ENCODE results near the gene TSEN2. TPM values are rescaled to one million over a fixed set of nuclear protein-coding genes. Genes with fewer than 3 reads are reported as not detected.

TSEN2 gene
- total RNA-seq, 2 experiments from 2014 or later: 19.4 to 21.4 TPM

DNA sequence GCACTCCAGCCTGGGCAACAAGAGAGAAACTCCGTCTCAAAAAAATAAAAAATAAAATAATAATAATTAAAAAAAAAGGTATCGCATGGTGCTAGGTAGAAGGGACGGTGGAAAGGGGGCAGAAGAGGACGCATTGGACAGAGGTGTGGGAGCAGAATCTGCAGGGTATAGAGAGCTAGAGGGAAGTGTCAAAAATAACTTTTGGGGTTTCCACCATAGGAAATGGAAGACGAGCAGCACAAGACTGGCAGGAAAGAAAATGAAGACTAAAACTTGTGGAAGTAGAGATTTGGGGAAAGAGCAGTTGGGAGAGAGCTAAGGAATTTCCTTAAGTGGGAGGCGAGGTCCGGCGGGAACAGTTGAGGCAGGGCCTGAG is 72.0 kb downstream of the TSEN2 start:
- no peak for DNase-seq
- CTCF ChIA-PET: interaction anchor here (0.9 kb wide), 1 partner anchor 22 kb away, joined by 3 read pairs; no protein-coding TSS in a partner anchor
- H3K9me3 Mint-ChIP-seq: no peaks in the 10 kb centered on the region

DNA sequence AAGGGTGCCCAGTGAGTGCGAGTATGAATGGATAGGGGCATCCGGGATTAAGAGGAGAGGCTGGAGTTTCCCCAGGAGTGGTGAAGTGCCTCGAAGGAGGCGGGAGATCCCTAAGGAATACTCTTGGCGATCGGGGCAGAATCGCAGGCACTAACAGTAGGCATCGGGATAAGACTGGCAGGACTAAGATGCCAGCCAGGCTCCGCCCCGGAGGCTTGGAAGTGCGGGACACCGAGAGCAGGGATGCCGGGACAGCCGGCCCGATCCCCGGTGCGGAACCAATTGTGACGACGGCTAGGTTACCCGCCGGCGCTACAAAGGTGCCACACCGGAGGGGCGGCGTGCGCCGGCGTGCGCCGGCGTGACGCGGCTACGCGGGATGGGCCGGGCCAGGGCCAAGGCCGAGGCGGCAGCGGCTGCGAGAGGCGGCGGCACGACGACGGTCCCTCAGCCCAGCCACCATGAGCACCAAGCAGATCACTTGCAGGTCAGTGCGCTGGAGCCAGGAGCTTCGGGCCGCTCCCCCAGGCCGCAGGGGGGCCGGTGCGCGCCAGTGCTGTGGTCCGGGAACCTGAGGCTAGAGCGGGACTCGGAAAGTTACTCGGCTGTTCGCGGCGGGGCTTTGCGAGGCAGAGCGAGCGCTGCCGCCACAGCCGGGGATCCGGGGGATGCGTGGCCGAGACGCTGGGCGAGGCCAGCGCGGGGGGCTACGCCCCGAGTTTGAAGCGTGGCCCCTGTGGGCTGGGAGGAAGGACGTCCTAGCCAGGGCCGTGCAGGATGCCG is 72.6 kb downstream of the TSEN2 start, which contains the start of gene MKRN2:
TSS of gene MKRN2 (plus strand) at position 398 of the 783 bp plus-strand sequence. CDS start at position 462, 64 bp downstream.
- peak; percentile 89 for ATAC-seq
- intact Hi-C loops (cut with micrococcal nuclease): no loop called here
- TF ChIP-seq, protein P1, sequence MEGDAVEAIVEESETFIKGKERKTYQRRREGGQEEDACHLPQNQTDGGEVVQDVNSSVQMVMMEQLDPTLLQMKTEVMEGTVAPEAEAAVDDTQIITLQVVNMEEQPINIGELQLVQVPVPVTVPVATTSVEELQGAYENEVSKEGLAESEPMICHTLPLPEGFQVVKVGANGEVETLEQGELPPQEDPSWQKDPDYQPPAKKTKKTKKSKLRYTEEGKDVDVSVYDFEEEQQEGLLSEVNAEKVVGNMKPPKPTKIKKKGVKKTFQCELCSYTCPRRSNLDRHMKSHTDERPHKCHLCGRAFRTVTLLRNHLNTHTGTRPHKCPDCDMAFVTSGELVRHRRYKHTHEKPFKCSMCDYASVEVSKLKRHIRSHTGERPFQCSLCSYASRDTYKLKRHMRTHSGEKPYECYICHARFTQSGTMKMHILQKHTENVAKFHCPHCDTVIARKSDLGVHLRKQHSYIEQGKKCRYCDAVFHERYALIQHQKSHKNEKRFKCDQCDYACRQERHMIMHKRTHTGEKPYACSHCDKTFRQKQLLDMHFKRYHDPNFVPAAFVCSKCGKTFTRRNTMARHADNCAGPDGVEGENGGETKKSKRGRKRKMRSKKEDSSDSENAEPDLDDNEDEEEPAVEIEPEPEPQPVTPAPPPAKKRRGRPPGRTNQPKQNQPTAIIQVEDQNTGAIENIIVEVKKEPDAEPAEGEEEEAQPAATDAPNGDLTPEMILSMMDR (IDR thresholded peaks at IDR 0.05): no peak
- ChIA-PET POLR2A (interaction anchor here (0.6 to 1.6 kb wide), 6 partner anchors 10 to 244 kb away, joined by 3 to 8 read pairs (median 3); partner anchors contain the start of gene MKRN2OS), CTCF (interaction anchor here (0.9 kb wide), 1 partner anchor 22 kb away, joined by 3 read pairs; no protein-coding TSS in a partner anchor)
- peak; percentile 81 for DNase-seq
- Mint-ChIP-seq H3K4me3 (peak within 1 kb of the TSS; percentile 74), H3K27me3 (peaks cover 19% of the 10 kb centered on the region), H3K9me3 (no peaks in the 10 kb centered on the region), H3K36me3 (ENCODE audit: low read depth) (peaks cover 3% of the 10 kb centered on the region), H3K27ac (peak within 1 kb of the TSS; percentile 93), H3K4me1 (ENCODE audit: low read depth) (peaks cover 49% of the 10 kb centered on the region)

More for the DNA sequence above, 72.0 kb downstream of the TSEN2 start:
- ATAC-seq: no peak
- Mint-ChIP-seq H3K27me3 (peaks cover 19% of the 10 kb centered on the region), H3K4me3 (peak overlapping the region; percentile 74), H3K36me3 (ENCODE audit: low read depth) (peaks cover 3% of the 10 kb centered on the region), H3K4me1 (ENCODE audit: low read depth) (peaks cover 43% of the 10 kb centered on the region), H3K27ac (peak overlapping the region; percentile 62)
- POLR2A ChIA-PET: interaction anchor here (0.9 to 1.4 kb wide), 3 partner anchors 11 to 64 kb away, joined by 3 to 8 read pairs (median 3); partner anchors contain the start of gene MKRN2OS
- TF ChIP-seq, protein P1 (IDR thresholded peaks at IDR 0.05): no peak
- intact Hi-C loops (cut with micrococcal nuclease): no loop called here

DNA sequence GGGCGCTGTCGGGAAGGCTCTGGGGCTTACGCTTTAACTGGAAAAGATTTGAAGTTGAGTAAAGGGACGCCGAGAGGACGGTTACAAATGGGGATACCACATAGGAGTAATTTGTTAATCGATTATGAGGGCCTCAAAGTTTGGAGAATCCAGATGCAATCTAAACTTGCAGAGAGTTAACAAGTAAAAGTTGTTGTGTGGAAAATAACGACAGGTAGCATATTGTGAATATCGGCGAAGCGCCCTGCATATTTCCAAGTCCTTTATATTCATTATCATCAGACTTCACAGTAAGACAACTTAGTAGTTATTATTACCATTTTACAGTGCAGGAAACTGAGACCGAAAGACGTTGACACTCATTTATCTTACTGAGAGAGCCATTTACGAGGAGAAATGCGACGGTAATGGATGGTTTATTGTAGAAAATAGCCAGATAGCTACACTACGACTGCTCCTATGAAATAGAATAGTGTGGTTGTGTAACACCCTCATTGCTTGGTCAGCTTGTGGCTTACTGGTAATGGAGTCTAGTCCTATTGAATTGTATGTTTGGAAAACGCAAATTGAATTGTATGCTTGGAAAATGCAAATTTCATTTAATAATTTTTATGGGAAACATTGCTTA is 73.3 kb downstream of the TSEN2 start:
- H3K4me1 Mint-ChIP-seq (ENCODE audit: low read depth): peaks cover 53% of the 10 kb centered on the region
- H3K27ac Mint-ChIP-seq: peak overlapping the region; percentile 93
- ChIA-PET POLR2A (interaction anchor here (0.6 to 1.6 kb wide), 5 partner anchors 10 to 244 kb away, joined by 3 to 4 read pairs (median 3); partner anchors contain the start of genes RAF1 and TSEN2), CTCF (interaction anchor here (1.5 to 1.7 kb wide), 3 partner anchors 17 to 162 kb away, joined by 3 to 4 read pairs (median 4); no protein-coding TSS in a partner anchor)
- TF ChIP-seq, protein P1 (IDR thresholded peaks at IDR 0.05): no peak
- intact Hi-C loops (cut with micrococcal nuclease): no loop called here
- no peaks in the 10 kb centered on the region for H3K9me3 Mint-ChIP-seq
- DNase-seq: no peak
- no peak for ATAC-seq
- H3K27me3 Mint-ChIP-seq: peaks cover 19% of the 10 kb centered on the region
- peak overlapping the region; percentile 74 for H3K4me3 Mint-ChIP-seq
- H3K36me3 Mint-ChIP-seq (ENCODE audit: low read depth): peaks cover 3% of the 10 kb centered on the region

DNA sequence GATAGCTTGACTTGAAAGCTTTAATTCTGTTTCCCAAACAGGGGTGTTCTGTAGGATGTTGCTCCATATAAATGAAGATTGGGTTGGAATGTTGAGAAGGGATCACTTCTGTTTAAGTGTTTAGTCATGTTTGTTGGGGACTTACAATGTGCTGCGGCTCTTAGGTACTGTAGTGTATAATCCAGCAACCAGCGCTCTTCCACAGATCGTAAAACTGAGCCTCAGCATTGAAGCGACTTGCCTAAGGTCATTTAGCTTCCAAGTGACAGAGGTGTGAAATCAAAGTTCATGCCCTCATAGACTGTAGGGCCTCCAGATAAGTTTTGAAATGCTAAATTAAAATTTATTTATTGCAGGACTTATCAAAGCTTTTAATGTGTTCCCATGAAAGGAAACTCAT is 74.4 kb downstream of the TSEN2 start:
- TF ChIP-seq, protein P1 (IDR thresholded peaks at IDR 0.05): no peak
- peak overlapping the region; percentile 20 for H3K27ac Mint-ChIP-seq
- H3K4me1 Mint-ChIP-seq (ENCODE audit: low read depth): peaks cover 55% of the 10 kb centered on the region
- peak overlapping the region; percentile 74 for H3K4me3 Mint-ChIP-seq
- POLR2A ChIA-PET: interaction anchor here (0.9 to 1.6 kb wide), 5 partner anchors 12 to 242 kb away, joined by 3 to 4 read pairs (median 3); partner anchors contain the start of genes MKRN2OS, RAF1 and TSEN2
- H3K9me3 Mint-ChIP-seq: no peaks in the 10 kb centered on the region
- ATAC-seq: no peak
- CTCF ChIA-PET: interaction anchor here (1.5 to 1.7 kb wide), 4 partner anchors 15 to 161 kb away, joined by 3 to 4 read pairs (median 4); no protein-coding TSS in a partner anchor
- intact Hi-C loops (cut with micrococcal nuclease): no loop called here
- no peak for DNase-seq
- peaks cover 4% of the 10 kb centered on the region for H3K36me3 Mint-ChIP-seq (ENCODE audit: low read depth)
- H3K27me3 Mint-ChIP-seq: peaks cover 13% of the 10 kb centered on the region
